ENCODE results near the gene DGKG.

The DGKG gene

GRCh38 chr3:186239321-186239720, 122.7 kb downstream of the DGKG start:
- DNase-seq (ENCODE audit: low read depth): no peak

GRCh38 chr3:186237915-186238314, 124.1 kb downstream of the DGKG start:
- DNase-seq (ENCODE audit: low read depth): no peak

GRCh38 chr3:186236357-186237020, 125.5 kb downstream of the DGKG start:
- no peak for DNase-seq (ENCODE audit: low read depth)

GRCh38 chr3:186235554-186235953, 126.5 kb downstream of the DGKG start:
- no peak for DNase-seq (ENCODE audit: low read depth)

GRCh38 chr3:186234152-186234551, 127.9 kb downstream of the DGKG start:
- no peak for DNase-seq (ENCODE audit: low read depth)

GRCh38 chr3:186226482-186226881, 135.6 kb downstream of the DGKG start:
- no peak for DNase-seq (ENCODE audit: low read depth)

GRCh38 chr3:186225603-186226002, 136.4 kb downstream of the DGKG start:
- DNase-seq (ENCODE audit: low read depth): no peak

GRCh38 chr3:186224041-186224610, 137.9 kb downstream of the DGKG start:
- DNase-seq (ENCODE audit: low read depth): no peak

GRCh38 chr3:186223476-186223875, 138.6 kb downstream of the DGKG start:
- DNase-seq (ENCODE audit: low read depth): no peak

GRCh38 chr3:186221760-186222378, 140.2 kb downstream of the DGKG start:
- no peak for DNase-seq (ENCODE audit: low read depth)

GRCh38 chr3:186220911-186221645, 141.0 kb downstream of the DGKG start:
- DNase-seq (ENCODE audit: low read depth): no peak

- DNase-seq (ENCODE audit: low read depth): no peak
Observed at GRCh38 chr3:186220365-186220764, 141.7 kb downstream of the DGKG start.

- DNase-seq (ENCODE audit: low read depth): no peak
Observed at GRCh38 chr3:186219211-186219638, 142.8 kb downstream of the DGKG start.

GRCh38 chr3:186218421-186218820, 143.6 kb downstream of the DGKG start:
- no peak for DNase-seq (ENCODE audit: low read depth)

- no peak for DNase-seq (ENCODE audit: low read depth)
Observed at GRCh38 chr3:186217820-186218164, 144.2 kb downstream of the DGKG start.

- no peak for DNase-seq (ENCODE audit: low read depth)
Observed at GRCh38 chr3:186216900-186217819, 144.9 kb downstream of the DGKG start.

GRCh38 chr3:186214670-186215069, 147.4 kb downstream of the DGKG start:
- DNase-seq (ENCODE audit: low read depth): no peak

- no peak for DNase-seq (ENCODE audit: low read depth)
Observed at GRCh38 chr3:186213946-186214345, 148.1 kb downstream of the DGKG start.

GRCh38 chr3:186212611-186213010, 149.4 kb downstream of the DGKG start:
- DNase-seq (ENCODE audit: low read depth): no peak

- no peak for DNase-seq (ENCODE audit: low read depth)
Observed at GRCh38 chr3:186210852-186211500, 151.1 kb downstream of the DGKG start.

All from activated T-cell treated with anti-CD3 and anti-CD28 coated beads for 1 hour (primary cell).